HG02970 (cell line): ENCODE measurements around the gene YBX1.
"Not testable (repeated sequence)": the region's sequence is repeated elsewhere in the genome, so short reads cannot be mapped to it uniquely, and the experiment has no call there.

Source experiments
- ATAC-seq: cut with Tn5 transposase; IDR thresholded peaks from one replicate; pipeline ENCODE4 v1.9.1; 2021; ENCODE audit warnings: mild to moderate bottlenecking, moderate library complexity, moderate number of reproducible peaks; ENCODE audit not compliant: unreplicated experiment, low FRiP score

The YBX1 gene

GRCh38 chr1:42686418-42686817 lies 4.2 kb downstream of the YBX1 start:
- no peak for ATAC-seq

- ATAC-seq, result no peak
Measured at GRCh38 chr1:42689912-42690311, 7.7 kb downstream of the YBX1 start.

DNA sequence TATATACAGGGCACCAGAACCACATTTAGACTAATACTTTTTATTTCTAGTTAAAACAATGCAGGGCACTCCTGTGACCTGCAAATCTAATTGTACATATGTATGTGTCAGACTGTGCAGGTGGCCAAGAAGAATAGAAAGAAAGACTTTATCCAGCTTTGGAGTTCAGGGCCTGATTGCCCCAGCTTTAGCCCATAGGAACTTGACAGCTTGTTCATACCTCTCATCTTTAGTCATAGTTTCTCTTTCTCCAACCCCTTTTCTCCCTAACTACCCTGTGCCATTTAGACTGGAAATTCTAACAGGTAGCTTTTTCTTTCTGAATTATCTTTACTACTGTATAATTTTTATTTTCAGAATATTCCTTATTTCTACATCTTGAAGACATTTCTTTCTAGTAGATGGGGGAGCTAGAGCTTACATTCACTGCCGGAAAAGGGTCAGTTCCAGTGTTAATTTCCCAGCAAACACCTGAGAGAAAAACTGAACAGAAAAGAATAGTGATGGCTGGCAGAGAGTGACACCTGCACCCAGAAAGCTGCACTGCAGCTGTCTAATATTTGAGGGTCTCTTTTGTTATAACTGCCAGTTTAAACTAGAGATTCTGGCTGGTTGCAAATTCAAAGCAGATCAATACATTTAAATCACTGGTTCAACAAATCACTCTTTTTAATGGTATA lies 8.4 kb downstream of the YBX1 start:
- no peak for ATAC-seq

GRCh38 chr1:42691157-42691498 lies 8.9 kb downstream of the YBX1 start:
- ATAC-seq, result no peak

GRCh38 chr1:42692461-42692860 lies 10.2 kb downstream of the YBX1 start:
- no peak for ATAC-seq

- no peak for ATAC-seq
Measured at GRCh38 chr1:42692911-42693310, 10.7 kb downstream of the YBX1 start.

- no peak for ATAC-seq
Measured at GRCh38 chr1:42698081-42698813, 16.0 kb downstream of the YBX1 start.

GRCh38 chr1:42700006-42700405 lies 17.8 kb downstream of the YBX1 start:
- ATAC-seq, result no peak

DNA sequence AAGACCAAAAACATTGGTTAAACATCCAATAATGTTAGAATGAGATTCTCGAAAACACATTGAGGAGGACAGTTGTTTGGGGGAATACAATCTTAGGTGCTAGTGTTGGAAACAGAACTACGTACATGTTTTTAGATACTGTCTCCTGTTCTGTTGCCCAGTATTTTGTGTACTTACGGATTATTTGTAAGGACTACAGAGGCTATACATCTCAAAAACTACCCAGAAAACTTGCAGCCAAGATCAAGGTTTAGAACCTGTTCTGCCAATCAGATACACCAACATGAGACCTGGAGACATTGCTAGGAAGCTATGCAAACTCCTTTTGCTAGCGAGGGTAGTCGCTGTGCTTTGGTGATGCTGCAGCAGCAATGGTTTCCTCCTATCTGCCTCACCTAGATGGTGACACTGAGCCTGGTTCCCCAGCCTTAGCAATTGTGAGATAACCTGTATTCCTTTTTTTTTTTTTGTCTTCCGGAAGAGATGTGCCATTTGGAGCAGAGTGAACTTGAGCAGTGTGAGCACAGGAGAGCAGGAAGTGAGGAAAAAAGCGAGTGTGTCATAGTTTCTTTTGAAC lies 21.8 kb downstream of the YBX1 start:
- no peak for ATAC-seq

DNA sequence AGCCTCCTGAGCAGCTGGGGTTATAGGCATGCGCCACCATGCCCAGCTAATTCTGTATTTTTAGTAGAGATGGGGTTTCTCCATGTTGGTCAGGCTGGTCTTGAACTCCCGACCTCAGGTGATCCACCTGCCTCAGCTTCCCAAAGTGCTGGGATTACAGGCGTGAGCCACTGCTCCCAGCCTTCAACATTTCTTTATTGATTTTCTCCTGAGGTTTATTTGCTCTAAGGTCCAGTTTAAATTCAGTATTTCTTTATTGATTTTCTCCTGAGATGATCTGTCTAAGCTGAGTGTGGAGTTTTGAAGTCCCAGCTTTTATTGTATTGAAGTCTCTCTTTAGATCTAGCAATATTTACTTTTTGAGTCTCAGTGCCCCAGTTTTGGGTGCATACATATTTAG lies 30.6 kb downstream of the YBX1 start:
- ATAC-seq, result not testable (repeated sequence)

DNA sequence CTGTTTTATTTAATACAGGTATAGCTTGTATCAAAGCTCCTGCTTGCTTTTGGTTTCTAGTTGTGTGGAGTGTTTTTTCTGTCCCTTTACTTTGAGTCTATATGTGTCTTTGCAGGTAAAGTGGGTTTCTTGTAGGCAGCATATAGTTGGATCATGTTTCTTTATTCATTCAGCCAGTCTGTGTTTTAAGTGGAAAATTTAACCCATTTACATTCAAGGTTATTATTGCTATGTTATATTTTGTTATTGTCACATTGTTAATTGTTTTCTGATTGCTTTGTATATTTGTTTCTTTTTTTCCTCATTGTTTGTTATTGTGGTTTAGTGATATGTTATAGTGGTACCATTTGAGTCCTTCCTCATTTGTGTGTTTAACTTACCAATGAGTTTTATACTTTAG lies 31.1 kb downstream of the YBX1 start:
- no peak for ATAC-seq

- not testable (repeated sequence) for ATAC-seq
Measured at GRCh38 chr1:42714441-42714840, 32.2 kb downstream of the YBX1 start.

GRCh38 chr1:42720868-42721267 lies 38.6 kb downstream of the YBX1 start:
- ATAC-seq, result no peak

DNA sequence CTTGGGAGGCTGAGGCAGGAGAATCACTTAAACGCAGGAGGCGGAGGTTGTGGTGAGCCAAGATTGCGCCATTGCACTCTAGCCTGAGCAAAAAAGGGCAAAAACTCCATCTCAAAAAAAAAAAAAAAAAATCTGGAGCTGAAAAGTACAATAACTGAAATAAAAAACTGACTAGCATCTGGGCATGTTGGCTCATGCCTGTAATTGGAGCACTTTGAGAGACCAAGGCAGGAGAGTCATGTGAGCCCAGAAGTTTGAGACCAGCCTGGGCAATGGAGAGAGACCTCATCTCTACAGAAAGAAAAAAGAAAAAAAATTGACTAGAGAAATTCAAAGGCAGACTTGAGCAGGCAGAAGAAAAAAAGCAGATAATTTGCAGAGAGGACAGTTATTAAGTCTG lies 39.7 kb downstream of the YBX1 start:
- ATAC-seq, result no peak

GRCh38 chr1:42722403-42722802 lies 40.2 kb downstream of the YBX1 start:
- ATAC-seq, result not testable (repeated sequence)

DNA sequence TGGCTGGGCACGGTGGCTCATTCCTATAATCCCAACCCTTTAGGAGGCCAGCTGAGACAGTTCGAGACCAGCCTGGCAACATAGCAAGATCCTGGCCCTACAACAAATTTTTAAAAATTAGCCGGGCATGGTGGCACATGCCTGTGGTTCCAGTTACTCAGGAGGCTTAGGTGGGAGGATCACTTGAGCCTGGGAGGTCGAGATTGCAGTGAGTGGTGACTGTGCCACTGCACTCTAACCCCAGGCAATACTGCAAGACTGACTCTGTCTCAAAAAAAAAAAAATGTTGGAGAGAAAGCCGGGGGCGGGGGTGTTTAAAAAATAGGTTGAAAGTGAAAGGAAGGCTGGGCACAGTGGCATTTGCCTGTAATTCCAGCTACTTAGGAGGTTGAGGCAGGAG lies 41.3 kb downstream of the YBX1 start:
- no peak for ATAC-seq

DNA sequence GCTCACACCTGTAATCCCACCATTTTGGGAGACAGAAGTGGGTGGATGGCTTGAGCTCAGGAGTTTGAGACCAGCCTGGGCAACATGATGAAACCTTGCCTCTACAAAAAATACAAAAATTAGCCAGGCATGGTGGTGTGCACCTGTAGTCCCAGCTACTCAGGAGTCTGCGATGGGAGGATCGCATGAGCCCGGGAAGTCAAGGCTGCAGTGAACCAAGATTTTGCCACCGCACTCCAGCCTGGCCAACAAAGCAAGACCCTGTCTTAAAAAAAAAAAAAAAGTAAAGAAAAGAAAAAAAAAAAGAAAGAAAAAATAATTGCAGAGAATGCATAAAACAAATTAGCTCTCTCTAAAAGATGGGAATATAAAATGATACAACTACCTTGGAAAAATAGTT lies 43.6 kb downstream of the YBX1 start:
- not testable (repeated sequence) for ATAC-seq

- ATAC-seq, result no peak
Measured at GRCh38 chr1:42730002-42730401, 47.8 kb downstream of the YBX1 start.

DNA sequence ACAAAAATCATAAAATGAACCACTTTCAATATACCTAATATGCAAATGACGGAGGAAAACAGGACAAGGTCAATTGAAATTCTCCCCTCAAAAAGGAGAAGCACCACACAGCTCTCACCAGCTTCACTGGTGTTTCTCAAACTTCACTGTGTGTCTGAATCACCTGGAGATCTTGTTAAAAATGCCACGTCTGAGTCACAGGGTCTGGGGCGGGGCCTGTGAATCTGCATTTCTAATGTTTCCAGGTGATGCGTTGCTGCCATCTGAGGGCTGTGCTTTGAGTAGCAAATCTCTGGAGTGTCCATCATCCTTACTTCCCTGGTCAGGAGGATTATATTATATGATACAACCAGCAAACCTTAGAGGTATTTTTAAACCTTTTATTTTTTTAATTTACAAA lies 48.8 kb downstream of the YBX1 start:
- ATAC-seq, result no peak

DNA sequence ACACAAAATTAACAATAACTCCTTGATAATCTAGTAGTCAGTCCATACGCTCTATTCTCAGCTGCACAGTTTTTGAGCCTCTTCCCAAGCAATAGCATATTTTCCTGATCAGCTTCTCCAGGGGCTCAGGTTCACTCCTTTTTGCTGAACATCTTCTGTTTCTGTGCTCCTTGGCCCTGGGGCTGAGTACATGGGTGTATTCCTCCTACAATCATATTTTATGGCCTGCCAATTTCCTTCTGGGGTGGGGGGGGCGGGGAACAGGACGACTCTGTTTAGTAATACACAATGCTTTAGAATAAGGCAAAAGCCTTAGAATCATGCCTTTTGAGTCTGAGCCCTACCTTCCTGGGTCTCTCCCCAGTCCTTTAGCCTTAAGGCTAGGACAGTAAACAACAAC lies 49.4 kb downstream of the YBX1 start:
- no peak for ATAC-seq

DNA sequence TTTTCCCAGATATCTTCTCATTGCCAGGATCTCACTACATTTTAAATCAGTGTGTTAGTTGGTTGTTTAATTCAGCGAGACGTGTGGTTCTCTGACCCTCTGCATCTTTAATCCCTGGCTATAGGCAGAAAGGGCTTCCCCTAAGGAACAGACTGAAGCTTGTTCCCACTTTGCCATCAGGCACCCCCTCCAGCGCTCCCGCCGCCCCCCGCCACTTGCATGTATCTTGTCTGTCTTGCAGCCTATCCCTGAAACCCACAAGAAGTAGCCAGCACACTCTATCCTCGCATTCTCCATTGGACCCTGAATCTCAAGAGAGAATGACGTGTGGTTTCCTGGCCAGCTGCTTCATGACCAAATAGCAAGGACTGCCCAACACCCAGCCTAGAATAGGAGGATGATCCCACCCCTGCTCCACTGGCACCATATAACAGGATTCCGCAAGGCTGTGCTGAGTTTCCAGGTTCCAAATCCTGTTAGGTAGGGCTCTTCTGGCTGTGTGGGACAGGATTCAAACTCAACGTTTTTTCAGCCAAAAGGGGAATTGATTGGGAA lies 50.0 kb downstream of the YBX1 start:
- ATAC-seq, result no peak
